HG03571 (cell line): ENCODE results near the gene MREG.
A peak's percentile ranks its signal among the peaks of the same experiment; 100 is the strongest.
"Not testable (repeated sequence)": the region's sequence is repeated elsewhere in the genome, so short reads cannot be mapped to it uniquely, and the experiment has no call there.

Source experiments
- ATAC-seq: cut with Tn5 transposase; IDR thresholded peaks from one replicate; pipeline ENCODE4 v1.9.1; 2021; ENCODE audit not compliant: unreplicated experiment

MREG gene

DNA sequence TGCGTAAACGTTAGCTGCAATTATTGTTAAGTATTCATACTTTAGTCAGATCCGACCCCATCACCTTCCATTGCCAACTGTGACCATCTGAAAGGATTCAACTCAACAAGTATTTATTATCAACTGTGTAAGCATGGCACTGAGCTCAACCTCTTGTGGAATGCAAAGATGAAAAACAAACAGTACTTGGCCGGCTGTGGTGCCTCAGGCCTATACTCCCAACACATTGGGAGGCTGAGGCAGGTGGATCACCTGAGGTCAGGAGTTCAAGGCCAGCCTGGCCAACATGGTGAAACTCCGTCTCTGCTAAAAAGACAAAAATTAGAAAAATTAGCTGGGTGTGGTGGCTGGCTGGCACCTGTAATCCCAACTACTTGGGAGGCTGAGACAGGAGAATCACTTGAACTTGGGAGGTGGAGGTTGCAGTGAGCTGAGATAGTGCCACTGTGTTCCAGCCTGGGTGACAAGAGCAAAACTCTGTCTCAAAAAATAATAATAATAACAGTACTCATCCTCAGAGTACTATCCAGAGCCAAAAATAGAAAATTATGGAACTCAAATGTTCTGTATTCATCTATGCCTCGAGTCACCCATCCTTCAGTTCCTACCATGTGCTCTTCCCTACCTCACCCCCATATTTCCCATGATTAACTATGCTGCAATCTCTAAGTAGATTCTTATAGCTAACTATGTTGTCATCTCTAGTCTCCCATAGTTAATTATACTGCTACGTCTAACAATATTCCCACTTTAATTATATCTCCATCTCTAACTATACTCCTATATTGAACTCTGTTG, 8.6 kb upstream of the MREG start:
- no peak for ATAC-seq

DNA sequence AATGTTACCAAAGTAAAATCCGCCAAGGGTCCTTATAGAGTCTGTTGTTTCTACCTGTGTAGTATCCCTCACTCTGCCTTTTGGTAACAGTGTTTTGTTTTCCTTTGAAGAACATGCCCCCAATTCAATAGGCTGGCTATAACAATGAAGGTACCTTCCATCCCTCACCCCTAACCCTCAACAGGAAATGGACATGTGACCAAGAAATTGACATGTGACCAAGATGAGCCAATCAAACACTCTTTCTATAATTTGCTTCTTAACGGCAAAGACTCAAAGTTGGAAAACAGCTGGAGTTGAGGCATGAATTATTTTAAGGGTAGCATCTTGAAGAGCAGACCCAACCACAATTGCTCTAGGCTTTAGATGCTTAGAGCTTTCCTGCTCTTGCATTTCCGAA, 5.4 kb upstream of the MREG start:
- ATAC-seq: no peak

DNA sequence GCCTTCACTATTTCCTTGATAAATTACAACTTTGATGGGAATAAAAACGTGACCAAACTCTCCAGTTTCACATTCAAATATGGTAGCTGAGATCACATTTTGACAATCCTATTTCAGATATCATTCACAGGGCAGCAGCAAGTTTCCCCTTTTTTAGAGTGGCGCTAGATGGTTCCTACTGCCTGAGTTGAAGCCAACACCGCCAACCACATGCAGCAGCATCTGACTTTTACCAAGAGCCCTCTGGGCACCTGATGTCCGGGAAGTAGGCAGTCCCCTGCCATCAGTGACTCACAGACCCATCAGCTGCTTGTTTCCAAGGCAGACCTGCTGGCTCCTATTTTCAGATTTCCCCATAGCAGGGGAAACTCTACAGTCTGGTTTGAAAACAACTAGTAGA, 4.0 kb upstream of the MREG start:
- ATAC-seq: peak; percentile 26

DNA sequence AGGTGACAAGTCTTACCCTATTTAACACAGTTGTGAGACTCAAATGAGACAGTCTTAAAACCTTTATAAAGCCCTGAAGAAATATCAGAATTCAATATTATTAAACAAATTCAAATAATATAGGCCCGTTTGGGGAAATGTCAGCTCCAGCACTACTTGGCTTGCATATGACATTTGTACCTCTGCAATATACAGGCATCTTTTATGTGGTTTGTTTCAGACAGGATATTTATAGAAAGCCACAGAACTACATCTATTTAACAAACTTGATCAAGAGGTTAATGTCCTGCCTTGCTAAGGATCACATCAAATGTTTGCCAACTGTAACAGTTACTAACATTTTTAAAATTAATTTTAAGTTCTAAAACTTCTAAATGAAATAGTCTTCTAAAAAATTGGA, 3.2 kb upstream of the MREG start:
- ATAC-seq: no peak

DNA sequence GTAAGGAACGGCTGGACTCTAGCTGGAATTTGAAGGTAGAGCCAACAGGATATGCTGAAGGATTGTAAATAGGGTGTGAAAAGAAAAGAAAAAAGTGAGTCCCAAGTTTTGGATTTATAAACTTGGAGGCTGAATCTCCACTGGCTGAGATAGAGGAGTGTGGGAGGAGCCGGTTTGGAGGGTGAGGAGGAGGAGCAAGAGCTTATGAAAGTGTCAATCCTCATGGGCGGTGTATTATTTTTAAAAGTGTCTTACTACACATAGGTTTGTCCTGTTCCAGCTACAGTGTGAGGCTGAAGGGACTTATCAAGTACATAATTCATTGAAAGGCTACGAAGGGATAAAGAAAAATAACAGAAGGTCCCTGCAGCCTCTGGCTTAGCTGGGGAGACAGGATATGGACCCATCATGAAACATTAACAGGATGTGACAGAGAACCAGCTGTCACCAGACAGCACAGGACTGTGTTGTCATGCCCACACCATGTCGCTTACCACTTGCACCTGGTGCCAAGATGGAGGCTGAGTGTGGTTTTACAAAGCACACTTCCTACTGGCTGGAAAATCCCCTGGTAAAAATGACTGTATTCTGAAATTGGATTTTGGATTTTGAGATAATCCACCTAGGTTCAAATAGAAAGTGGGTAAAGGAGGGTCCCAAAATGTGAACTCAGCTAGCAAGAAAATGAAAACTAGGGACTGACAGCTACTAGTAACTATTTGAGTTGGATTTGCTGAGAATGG, 2.5 kb upstream of the MREG start:
- ATAC-seq: peak; percentile 89

DNA sequence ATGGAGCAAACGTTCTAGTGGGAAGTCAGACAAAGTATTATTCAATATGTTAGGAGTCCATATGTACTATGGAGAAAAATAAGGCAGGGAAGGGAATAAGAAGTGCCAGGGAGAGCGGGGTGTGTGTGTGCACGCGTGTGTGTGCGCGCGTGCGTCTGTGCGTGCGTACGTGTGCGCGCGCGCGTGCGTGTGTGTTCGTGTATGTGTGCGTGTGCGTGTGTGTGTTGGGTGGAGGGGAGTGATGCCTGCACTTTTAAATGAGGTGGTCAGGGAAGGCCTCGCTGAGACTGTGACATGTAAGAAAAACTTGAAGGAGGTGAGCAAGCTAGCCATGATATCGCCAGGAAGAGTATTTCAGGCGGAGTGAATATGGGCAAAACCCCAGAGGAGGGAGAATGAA, 1.6 kb upstream of the MREG start:
- ATAC-seq: no peak

DNA sequence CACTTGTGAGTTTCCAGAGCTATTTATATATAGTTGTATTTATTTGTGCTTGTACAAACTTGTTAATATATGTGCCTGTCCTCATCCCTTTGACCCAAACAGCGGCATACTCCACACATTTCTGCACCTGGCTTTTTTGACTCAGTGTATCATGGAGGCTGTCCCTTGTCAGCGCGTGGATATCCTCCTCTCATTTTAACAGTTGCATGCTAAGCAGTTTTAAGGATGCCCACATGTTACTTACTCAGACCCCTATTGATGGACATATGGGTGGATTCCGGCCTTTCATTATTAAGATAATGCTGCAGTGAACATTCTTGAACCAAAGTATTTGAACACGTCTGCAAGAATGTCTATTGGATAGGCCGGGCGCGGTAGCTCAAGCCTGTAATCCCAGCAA, 655 bp upstream of the MREG start:
- ATAC-seq: no peak

DNA sequence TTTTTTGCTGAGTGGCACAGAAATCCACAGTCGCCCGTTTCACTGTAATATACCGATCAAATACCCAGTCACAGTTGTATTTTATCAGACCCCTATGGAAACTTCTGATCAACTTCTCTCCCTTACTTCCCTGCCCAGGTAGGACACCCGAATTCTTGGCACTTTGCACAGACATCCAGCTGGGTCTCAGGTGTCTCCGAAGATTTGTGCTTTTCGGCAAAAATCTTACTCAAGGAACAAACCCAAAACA, 596 bp downstream of the MREG start:
- ATAC-seq: no peak

DNA sequence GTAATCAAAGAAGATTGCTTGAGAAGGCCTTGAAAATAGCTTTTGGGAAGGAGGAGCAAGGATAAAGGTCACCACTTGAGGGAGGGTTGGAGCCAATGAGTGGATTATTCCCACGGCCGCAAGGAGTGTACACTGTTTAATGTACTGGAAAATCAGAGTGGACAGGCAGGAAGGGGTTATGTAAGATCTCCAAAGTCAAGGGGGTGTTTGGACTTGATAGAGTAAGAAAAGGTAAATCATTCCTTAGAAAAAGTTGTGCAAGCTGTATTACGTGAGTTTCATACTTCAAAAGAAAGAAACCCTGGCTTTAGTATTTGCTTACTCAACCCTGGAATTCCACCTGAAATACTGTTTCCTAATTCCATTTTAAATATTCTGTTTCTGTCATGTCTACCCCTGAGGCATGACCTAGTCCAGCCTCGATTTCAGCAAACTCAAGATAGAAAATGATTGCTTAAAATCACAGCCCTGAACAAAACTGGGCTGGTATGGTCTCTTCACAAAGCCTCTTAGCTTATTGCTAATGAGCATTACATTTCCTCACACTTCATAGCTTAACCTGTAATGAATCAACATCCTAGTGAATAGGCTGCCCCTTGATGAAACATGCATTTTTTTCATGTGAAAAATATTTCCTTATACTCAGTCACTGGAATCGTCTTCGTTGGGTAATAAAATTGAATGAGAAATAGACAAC, 1.1 kb downstream of the MREG start:
- ATAC-seq: no peak

DNA sequence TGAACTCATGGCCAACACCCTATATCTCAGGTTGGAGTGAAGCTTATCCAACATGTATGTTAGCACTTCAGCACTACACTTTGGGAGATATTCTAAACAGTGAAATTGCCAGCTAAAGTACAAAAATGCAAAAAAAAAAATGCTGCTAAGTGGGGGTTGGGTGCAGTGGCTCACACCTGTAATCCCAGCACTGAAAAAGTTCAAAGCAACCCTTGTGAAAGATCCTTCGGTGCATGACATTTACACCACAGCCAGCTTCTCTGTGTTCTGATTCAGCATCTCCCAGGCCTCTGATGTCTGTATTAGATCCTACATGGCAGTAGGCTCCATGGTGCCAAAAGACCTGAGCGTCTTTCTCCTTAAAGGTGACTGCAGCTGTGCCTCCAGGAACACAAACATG, 4.1 kb downstream of the MREG start:
- not testable (repeated sequence) for ATAC-seq

DNA sequence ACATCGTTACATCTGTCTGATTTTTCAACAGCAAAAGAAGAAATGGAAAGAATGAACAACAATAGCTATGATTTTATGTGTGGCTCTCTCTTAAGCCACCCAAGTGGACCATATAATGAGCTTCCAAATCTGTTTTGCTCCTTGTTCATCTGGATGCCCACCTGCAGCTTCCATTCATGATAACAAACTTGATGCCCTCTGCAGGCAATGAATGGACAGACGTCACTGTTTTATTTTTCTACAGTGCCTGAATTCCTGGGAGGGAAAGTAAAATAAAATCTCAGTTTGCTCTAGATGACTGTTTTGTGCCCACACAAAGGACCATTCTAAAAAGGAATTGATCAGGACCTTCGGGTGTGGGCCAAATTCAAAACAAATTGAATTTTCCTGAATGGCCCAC, 5.0 kb downstream of the MREG start:
- no peak for ATAC-seq

DNA sequence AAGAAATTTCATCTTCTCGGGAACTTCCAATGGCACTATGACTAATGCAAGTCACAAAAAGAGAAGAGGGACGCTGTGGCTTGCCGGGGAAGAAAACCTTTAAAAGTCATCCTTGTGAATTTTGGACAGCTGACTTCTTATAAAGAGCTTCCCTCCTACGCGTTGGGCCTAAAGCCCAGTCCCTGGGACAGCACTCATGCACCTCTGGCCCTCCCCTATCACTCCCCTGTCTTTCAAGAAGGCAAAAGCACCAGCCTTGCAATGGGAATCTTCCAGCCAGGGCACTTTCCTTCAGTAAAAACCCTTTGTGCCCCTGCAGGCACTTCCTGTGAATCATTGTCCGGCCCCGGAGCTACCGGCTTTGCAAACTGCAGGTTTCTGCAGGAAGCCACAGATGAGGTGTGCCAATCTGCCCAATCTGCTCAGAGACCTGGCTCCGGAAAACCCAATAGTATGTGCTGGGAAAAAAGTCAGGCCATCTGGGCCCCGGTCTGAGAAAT, 7.1 kb downstream of the MREG start:
- peak; percentile 42 for ATAC-seq

DNA sequence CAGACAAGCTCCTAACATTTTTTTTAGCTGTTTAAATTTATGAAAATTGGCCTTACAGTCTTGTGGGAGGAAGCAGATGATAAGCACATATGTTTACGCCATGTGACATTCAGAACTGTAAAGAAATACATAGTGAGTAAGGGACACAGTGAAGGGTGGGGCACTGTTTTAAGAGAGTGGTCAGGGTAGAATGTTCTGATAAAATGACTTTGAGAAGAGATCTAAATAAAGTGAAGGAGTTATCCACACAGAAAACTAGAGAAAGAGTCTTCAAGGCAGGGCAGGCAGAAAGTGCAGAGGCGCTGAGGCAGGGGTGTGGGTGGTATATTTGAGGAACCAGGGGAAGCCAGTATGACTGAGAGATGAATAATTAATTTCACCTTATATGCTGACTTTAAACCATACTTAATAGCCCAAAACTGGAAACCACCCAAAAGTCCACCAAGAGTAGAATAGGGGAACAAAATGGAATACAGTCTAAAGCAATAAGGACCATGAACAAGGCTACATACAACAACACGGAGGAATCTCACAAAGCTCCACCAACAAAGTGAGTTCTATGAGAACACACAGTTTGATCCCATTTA, 8.6 kb downstream of the MREG start:
- peak; percentile 28 for ATAC-seq

DNA sequence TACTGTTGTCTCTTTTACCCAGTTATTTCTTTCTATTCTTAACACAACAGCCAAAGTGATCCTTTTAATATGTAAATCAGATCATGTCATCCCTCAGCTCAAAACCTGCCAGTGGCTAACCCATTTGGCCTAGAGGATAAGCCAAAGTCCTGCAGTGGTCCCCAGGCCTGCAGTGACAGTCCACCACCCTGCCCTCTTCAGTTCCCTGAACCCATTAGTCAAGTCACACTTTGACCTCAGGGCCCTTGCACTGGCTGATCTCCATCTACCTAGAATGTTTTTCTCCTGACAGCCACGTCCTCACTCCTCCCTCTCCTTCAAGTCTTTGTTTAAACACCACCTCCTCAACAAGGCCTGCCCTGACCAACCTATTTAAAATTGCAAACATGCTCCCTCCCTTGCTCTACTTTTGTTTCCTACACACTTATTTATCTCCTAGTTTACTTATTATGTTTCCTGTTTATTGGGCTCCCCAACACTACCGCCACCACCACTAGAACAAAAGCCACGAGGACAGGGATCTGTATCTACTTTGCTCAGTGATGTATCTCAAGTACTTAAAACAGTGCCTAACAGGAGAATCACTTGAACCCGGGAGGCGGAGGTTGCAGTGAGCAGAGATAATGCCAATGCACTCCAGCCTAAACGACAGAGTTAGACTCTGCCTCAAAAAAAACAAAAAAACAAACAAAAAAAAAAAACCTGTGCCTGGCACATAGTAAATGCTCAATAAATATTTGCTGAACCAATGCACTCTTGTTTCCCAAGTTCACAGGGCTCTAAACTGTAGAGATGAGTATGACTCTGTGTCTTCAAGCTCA, 9.3 kb downstream of the MREG start:
- ATAC-seq: no peak

DNA sequence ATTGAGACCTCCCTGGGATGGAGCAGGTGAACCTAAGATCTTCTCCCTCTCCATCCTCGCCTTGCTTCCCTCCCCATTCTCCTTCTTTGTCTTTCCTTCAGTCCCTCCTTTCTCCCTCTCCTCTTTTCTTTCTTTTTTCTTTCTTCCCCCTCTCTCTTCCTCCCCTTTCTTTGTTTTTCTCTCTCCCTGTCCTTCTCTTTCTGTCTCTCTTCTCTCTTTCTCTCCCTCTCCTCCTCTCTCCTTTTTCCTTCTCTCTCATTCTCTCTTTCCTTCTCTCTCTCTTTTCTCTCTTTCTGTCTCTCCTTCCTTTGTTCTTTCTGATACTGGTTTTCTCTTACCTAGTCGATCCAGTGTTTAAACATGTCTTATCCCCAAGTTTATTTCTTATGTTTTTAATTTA, 10.7 kb downstream of the MREG start:
- no peak for ATAC-seq

DNA sequence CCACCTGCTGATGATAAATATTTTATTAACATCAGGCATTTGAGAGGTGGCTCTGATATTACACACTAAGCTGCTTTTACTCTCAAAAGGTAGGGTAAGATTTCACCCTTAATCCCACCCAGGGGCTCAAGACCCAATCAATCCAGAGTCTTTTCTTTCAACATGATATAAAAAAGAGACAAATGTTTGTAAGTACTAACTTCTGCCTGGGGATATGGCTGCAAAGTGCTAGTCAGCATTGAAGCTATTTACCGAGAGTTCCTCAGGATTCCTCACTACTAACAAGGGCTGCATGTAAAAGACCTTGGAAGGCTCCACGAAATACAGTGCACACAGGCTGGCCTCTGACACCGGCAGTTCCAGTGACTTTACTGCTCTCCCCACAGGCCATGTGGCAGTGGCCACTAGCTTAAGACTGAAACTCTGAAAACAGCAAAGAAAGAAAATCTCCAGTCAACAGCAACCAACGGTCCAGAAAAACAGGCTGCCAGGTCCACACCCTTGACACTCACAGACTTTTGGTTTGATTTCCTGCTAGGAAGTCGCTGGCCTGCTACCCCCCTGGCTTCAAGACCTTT, 11.2 kb downstream of the MREG start:
- ATAC-seq: no peak

DNA sequence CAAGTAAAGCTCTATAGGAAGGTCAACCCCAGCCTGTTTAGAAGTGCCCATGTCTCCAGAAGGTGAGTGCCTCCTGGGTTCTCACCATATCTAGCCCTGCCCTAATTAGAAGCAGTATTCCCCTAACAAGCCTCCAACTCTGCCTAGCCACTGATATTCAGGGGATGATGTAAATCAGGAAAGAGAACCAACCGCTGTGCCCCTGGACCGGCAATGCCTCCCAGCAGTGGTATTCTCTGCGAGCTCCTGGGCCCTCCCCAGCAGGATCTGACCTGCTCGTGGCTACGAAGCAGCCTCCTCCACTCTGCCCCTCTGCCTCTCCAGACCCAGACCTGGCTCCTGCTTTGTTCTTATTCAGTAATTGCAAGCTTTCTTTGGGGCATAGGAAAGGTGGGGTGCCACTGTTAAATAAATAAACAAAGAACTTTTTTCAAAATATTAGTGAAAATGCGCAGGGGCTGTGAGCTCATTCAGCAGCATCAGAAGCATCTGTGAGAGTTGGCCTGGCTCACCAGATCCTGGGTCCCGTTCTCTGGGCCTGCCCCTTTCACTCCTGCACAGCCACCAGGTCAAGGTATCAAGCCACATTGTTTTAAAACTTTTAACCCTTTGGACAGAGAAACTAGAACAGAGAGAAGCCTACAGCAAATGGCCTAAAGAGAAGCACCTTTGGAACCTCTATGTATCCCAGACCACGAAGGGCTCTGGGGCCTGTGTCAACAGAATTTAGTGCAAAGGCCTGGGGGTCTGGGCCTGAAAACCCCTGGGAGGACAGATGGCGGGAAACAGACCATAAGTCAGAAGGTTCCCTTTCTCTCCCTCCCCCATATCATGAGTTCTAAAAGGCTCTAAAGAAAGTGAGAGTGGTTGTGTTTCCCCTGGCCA, 11.9 kb downstream of the MREG start:
- ATAC-seq: no peak

DNA sequence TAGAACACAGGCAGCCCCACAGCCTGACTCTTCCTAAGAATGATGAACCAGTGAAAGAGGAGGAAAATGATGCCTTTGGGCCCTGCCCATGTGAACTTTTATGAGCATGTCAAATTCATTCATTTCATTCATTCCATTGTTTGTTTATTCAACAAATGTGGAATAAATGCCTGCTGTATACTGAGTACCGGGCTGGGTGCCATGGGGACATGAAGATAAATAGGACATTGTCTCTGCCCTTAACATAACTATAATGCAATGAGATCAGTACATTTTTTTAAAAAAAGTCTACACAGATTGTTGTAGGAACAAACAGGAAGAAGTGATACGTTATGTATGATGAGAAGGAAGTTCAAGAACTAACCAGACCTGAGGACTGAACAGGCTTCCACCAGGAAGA, 14.7 kb downstream of the MREG start:
- ATAC-seq: no peak

DNA sequence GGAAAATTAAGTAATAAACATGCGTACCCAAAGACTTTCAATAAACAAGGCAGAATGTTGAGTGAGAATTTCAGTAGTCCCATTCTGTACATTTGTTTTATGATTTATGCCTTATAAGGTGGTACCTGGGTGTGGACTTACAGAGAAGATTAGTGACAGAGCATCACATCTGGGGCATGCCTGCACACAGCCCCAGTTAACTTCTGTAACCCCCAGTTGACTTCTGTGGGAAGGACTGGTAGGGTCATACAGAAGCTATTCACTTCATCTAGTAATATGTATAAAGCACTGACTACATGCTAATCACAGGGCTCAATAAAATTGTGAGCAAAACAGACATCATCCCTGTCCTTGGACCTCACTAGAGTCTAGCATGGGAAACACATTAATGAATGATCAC, 16.1 kb downstream of the MREG start:
- ATAC-seq: no peak

DNA sequence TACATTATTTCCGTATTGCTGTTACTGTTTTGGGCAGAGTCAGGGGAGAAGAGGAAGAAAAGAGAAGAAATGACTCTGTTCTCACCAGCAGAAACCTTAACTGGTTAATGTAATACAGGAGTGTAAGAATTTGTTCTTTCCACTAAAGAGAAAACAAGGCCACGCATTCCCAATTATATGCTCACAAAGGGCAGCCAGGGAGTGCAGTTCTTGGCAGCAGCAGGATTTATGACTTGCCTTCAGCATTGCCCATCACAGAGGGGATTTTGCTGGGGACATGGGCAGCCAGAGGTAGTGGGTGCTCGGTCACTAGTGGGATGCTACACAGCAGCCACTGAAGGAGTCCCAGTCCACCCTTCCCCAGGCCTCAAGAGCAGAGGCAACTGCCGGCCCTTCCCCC, 18.4 kb downstream of the MREG start:
- ATAC-seq: no peak
